Measurements from ENCODE around the gene TMEM200A. TPM values are rescaled to one million over a fixed set of nuclear protein-coding genes. Genes with fewer than 3 reads are reported as not detected.

Gene TMEM200A
- total RNA-seq, 2 experiments from 2014 or later, result 0.20 TPM

GRCh38 chr6:130390890-130391289 lies 25.1 kb downstream of the TMEM200A start:
- intact Hi-C loops (cut with micrococcal nuclease), result no loop called here
- no peak overlapping the region for H3K4me3 Mint-ChIP-seq
- H3K27ac Mint-ChIP-seq, result no peak overlapping the region
- H3K9me3 Mint-ChIP-seq, result no peaks in the 10 kb centered on the region
- ATAC-seq, result no peak
- H3K36me3 Mint-ChIP-seq (ENCODE audit: low read depth), result no peaks in the 10 kb centered on the region
- no peak for DNase-seq
- H3K4me1 Mint-ChIP-seq (ENCODE audit: low read depth), result no peaks in the 10 kb centered on the region
- H3K27me3 Mint-ChIP-seq, result no peaks in the 10 kb centered on the region
- no peak for TF ChIP-seq CTCF (IDR thresholded peaks at IDR 0.05)
- POLR2A ChIA-PET, result interaction anchor here (0.6 kb wide), 1 partner anchor 312 kb away, joined by 3 read pairs; no protein-coding TSS in a partner anchor
- CTCF ChIA-PET, result interaction anchor here (1.4 kb wide), 1 partner anchor 9 kb away, joined by 4 read pairs; no protein-coding TSS in a partner anchor

DNA sequence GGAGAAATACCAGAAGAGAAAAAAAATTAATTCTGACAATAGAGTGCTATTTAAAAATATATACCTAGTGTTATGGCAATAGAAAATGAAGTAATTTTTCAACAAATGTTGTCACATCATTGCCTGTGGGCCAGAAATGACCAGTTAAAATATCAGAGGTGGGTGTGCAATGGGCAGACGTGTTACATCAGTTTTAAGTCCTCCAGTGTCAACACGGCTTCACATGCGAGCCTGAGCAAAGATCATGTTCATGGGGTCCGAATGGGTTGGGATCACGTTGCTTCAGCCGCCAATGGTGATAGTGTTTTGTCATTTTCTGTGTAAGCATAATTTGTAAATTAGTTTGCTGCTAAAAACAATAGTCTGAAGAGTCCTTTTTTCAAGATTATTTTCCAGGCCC lies 27.5 kb downstream of the TMEM200A start:
- Mint-ChIP-seq H3K9me3 (no peaks in the 10 kb centered on the region), H3K27me3 (no peaks in the 10 kb centered on the region), H3K27ac (no peak overlapping the region), H3K4me1 (ENCODE audit: low read depth) (peaks cover 5% of the 10 kb centered on the region), H3K4me3 (no peak overlapping the region), H3K36me3 (ENCODE audit: low read depth) (no peaks in the 10 kb centered on the region)
- CTCF ChIA-PET, result interaction anchor here (1.2 kb wide), 1 partner anchor 26 kb away, joined by 4 read pairs; no protein-coding TSS in a partner anchor
- POLR2A ChIA-PET, result no interaction called here
- TF ChIP-seq CTCF (IDR thresholded peaks at IDR 0.05), result no peak
- no peak for ATAC-seq
- intact Hi-C loops (cut with micrococcal nuclease), result no loop called here
- DNase-seq, result no peak

DNA sequence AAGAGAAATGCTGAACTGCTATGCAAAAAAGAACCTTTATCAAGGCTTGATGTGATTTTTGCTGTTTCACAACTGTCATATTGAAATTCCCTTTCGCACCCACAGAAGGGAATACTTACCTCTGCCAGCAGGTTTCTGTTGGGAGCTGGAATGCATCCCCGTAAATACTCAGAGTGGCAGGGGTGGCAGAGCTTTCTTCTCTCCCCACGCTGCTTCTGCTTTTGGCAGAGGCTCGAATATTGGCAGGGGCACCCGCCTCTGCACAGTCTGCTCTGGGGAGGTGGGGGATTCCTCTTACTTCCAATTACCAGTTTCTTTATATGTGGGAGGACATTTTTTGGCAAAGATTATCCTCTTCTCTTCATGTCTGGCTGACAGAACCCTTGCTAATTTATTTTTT lies 28.4 kb downstream of the TMEM200A start:
- Mint-ChIP-seq H3K9me3 (peaks cover 2% of the 10 kb centered on the region), H3K4me1 (ENCODE audit: low read depth) (peaks cover 5% of the 10 kb centered on the region), H3K36me3 (ENCODE audit: low read depth) (no peaks in the 10 kb centered on the region), H3K27ac (no peak overlapping the region), H3K27me3 (no peaks in the 10 kb centered on the region), H3K4me3 (no peak overlapping the region)
- POLR2A ChIA-PET, result no interaction called here
- no peak for DNase-seq
- CTCF ChIA-PET, result interaction anchor here (1.4 to 1.8 kb wide), 2 partner anchors 12 to 112 kb away, joined by 3 to 5 read pairs; no protein-coding TSS in a partner anchor
- ATAC-seq, result no peak
- intact Hi-C loops (cut with micrococcal nuclease), result no loop called here
- no peak for TF ChIP-seq CTCF (IDR thresholded peaks at IDR 0.05)

DNA sequence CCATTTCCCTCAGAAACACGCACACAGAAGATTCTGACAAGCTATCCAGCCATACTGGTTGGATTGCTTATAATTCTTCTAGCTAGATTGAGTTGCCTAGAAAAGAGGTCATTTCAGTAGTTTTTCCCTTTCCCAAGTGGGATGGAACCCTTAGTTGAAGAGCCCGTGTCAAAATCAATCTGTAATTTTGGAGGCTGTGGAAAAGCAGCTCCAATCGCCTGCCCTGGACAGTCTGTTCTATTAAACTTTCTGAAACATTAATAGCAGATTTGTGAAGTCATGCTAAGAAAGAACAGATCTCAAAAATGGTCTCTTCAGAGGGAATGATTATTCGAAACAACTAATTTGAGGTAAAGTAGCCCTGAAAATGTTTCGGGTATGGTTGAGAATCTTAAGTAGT lies 29.3 kb downstream of the TMEM200A start:
- no peak overlapping the region for H3K4me3 Mint-ChIP-seq
- H3K4me1 Mint-ChIP-seq (ENCODE audit: low read depth), result peaks cover 5% of the 10 kb centered on the region
- no peak for TF ChIP-seq CTCF (IDR thresholded peaks at IDR 0.05)
- DNase-seq (no peak), ATAC-seq (no peak)
- POLR2A ChIA-PET, result no interaction called here
- no peaks in the 10 kb centered on the region for H3K36me3 Mint-ChIP-seq (ENCODE audit: low read depth)
- no peak overlapping the region for H3K27ac Mint-ChIP-seq
- no peaks in the 10 kb centered on the region for H3K27me3 Mint-ChIP-seq
- intact Hi-C loops (cut with micrococcal nuclease), result no loop called here
- CTCF ChIA-PET, result interaction anchor here (1.4 to 1.8 kb wide), 2 partner anchors 13 to 113 kb away, joined by 3 to 5 read pairs; no protein-coding TSS in a partner anchor
- H3K9me3 Mint-ChIP-seq, result peaks cover 5% of the 10 kb centered on the region

- no peak overlapping the region for H3K27ac Mint-ChIP-seq
- DNase-seq (no peak), ATAC-seq (no peak)
- CTCF ChIA-PET, result no interaction called here
- POLR2A ChIA-PET, result no interaction called here
- intact Hi-C loops (cut with micrococcal nuclease), result no loop called here
- no peaks in the 10 kb centered on the region for H3K36me3 Mint-ChIP-seq (ENCODE audit: low read depth)
- peaks cover 8% of the 10 kb centered on the region for H3K9me3 Mint-ChIP-seq
- H3K4me1 Mint-ChIP-seq (ENCODE audit: low read depth), result peaks cover 10% of the 10 kb centered on the region
- no peak overlapping the region for H3K4me3 Mint-ChIP-seq
- no peak for TF ChIP-seq CTCF (IDR thresholded peaks at IDR 0.05)
- H3K27me3 Mint-ChIP-seq, result no peaks in the 10 kb centered on the region
Measured at GRCh38 chr6:130396722-130397121, 30.9 kb downstream of the TMEM200A start.

Data from activated CD8-positive, alpha-beta T cell treated with anti-CD3 and anti-CD28 coated beads for 36 hours (primary cell).